Activated T-cell treated with anti-CD3 and anti-CD28 coated beads, Interleukin-2, amount 50 U/mL, for 1 hour (primary cell): ENCODE measurements around the gene OAT.

Experiments
- DNase-seq: peaks from one replicate; pipeline ENCODE4 v3.0.0-alpha.2; 2020

Gene OAT

DNA sequence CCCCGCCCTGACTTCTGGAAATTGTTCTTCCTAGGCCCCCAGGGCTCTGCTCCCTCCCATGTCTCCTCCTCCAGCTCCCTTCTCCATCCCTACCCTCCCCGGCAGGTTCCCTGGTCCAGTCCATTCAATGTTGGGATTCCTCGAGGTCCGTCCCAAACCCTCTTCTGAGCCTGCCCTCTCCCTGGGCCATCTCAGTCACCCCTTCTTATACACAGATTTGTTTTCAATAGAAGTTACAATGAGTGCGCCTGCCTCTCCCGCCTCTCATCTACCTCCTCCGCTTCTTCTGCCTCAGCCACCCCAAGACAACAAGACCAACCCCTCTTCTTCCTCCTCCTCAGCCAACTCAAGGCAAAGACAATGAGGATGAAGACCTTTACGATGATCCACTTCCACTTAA is 67.9 kb downstream of the OAT start:
- DNase-seq: no peak

DNA sequence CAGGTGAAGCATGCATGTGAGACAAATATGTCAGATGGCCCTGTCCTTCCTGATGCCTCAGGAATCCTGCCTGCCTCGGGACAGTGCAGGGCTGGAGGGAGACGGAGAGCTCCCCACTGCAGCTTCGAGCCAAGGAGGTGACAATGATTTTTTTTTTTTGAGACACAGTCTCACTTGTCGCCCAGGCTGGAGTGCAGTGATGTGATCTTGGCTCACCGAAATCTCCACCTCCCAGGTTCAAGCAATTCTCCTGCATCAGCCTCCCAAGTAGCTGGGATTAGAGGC is 68.8 kb downstream of the OAT start:
- no peak for DNase-seq

DNA sequence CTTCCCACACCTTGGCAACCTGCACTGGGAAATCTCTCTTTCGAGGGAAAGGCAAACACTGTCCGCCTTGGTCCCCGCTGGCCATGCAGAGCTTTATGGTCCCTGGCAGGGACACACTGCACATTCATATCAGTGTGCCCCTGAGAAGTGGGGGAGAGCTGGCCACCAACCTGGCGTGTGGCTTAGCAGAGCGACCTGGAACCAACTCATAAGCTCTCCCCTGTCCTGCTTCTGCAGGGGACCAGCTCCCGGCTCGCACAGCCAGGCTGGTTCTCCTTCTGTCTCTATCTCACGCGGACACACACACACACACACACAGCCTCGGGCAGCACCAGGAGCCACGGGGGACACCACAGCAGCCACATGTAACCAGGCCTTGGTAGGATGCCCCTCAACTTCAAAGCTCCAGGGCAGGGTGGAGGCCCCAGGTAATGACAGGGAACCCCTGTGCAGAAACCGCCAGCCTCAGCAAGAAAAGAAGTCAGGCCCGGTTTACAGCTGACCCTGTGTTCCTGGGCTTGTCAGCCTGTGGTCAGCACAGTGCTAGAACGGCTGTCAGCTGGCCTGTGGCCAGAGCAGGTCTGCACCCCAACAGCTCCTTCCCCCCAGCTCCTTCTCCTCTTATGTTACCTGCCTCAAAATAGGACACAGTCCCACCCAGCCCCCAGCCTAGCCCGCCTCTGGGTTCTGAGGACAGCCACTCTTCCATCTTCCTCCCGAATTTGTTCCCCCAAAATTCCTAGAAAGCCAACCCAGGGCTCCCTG is 69.3 kb downstream of the OAT start:
- DNase-seq: no peak

DNA sequence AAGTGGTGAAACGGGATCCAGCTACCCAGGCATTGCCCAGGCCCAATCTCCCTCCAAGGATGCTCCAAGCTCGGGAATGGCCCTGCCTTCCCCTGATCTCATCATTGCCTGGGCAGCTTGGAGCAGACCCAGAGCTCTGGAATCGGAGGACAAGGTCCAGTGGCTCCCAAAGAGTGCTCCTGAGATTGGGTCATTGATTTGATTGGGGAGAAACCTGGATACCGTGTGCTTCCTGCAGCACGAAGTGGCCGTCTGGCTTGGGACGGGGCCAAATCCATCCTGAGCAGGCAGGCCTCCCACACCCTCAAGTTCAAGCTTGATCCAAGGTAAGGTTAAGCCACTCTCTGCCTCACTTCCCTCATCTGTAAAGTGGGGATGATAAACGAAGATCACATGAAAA is 69.9 kb downstream of the OAT start:
- DNase-seq: no peak

DNA sequence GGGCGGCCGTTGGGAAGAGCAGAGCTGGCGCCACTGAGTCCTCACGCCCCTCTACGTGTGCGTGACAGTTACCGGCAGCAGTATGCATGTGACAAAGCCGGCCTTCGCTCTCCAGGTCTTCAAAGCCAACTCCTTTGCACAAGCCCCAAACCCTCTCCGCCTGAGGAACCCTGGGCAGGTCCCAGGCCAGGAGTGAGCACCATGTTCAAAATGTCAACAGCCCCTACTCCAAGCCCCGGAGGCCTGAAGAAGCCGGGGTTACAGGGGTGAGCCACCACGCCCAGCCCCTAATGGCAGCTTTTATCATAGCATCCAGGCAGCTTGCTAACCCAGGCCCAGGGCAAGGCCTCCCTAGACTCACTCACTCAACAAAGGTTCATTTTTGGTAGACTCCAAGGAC is 70.8 kb downstream of the OAT start:
- DNase-seq: no peak
